ENCODE measurements around the gene LRP5.

DNA sequence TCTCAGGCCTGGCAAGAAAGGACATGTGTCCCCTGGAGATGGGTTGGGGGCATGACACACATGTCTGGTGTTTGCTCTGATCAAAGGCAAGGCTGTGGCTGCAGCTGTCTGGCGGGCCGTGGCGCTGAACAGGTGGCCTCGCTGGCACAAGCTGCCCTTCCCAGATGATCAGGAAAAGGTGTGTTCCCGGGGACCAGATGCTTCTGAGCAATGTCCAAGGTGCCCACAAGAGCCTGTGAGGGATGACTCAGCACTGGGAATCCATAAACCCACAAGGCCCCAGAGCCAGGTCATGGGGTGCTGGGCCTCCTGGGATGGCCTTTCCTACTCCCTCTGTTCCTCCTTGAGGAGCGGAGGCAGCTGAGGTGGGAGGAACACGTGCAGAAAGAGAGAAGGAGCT lies 9.7 kb upstream of the LRP5 start:
- TF ChIP-seq CTCF (optimal IDR thresholded peaks at IDR 0.05 in 1 of 3, IDR thresholded peaks at IDR 0.05 in 1 of 3, conservative IDR thresholded peaks at IDR 0.05 in 1 of 3; ENCODE audit: extremely low read depth in 1 of 3, insufficient read depth in 2 of 3, low read length in 3 of 3) (no peak), EZH2 (IDR thresholded peaks at IDR 0.05; ENCODE audit: low read length) (no peak)

Measured in keratinocyte (primary cell).